Ovary (tissue), 3 donors: Measurements from ENCODE around the gene FAM13C.

Experiments used
- CTCF ChIP-seq, 3 donors: fragments of 450-650 bp in 2 of 3; fragments of 200-600 bp in 1 of 3; IDR thresholded peaks; one replicate each; pipeline versions ENCODE4 v1.5.1 to v1.8.0; 2016 to 2022; ENCODE audit warnings: antibody characterized with exemption in 3 of 3, mild to moderate bottlenecking in 1 of 3
- EP300 ChIP-seq: sonication (generic); formaldehyde crosslinking; IDR thresholded peaks from one replicate; pipeline ENCODE4 v1.6.1; 2017; ENCODE audit warnings: antibody characterized with exemption
- donor health status: DM: no; HTN: no; CAD: no.

- TF ChIP-seq CTCF (IDR thresholded peaks at IDR 0.05) (no peak), EP300 (no peak)
These were observed 88.9 kb downstream of the FAM13C start for GRCh38 chr10:59273445-59273844.
